NCI-H2171 treated with DMSO at 0.1 percent for 48 hours (cell line): ENCODE data around the gene VSTM2B.
"Not testable (repeated sequence)": the region's sequence is repeated elsewhere in the genome, so short reads cannot be mapped to it uniquely, and the experiment has no call there.

ENCODE experiments used
- DNase-seq: peaks from one replicate; lab custom pipeline; 2025; lab: John Stamatoyannopoulos, UW

The VSTM2B gene

GRCh38 chr19:29530540-29531457 is 5.0 kb downstream of the VSTM2B start:
- DNase-seq = no peak

GRCh38 chr19:29531458-29532025 is 5.7 kb downstream of the VSTM2B start:
- DNase-seq = no peak

GRCh38 chr19:29532097-29532496 is 6.3 kb downstream of the VSTM2B start:
- DNase-seq = no peak

GRCh38 chr19:29532956-29533355 is 7.2 kb downstream of the VSTM2B start:
- no peak for DNase-seq

GRCh38 chr19:29533578-29534544 is 8.1 kb downstream of the VSTM2B start:
- DNase-seq = no peak

- no peak for DNase-seq
Observed at GRCh38 chr19:29535214-29535831, 9.5 kb downstream of the VSTM2B start.

- no peak for DNase-seq
Observed at GRCh38 chr19:29535984-29536508, 10.3 kb downstream of the VSTM2B start.

GRCh38 chr19:29537181-29537580 is 11.4 kb downstream of the VSTM2B start:
- no peak for DNase-seq

GRCh38 chr19:29537601-29538000 is 11.8 kb downstream of the VSTM2B start:
- DNase-seq = no peak

- no peak for DNase-seq
Observed at GRCh38 chr19:29538146-29538545, 12.4 kb downstream of the VSTM2B start.

GRCh38 chr19:29538651-29539050 is 12.9 kb downstream of the VSTM2B start:
- no peak for DNase-seq

GRCh38 chr19:29539131-29539530 is 13.3 kb downstream of the VSTM2B start:
- DNase-seq = no peak

GRCh38 chr19:29539670-29540069 is 13.9 kb downstream of the VSTM2B start:
- DNase-seq = no peak

GRCh38 chr19:29540114-29540513 is 14.3 kb downstream of the VSTM2B start:
- DNase-seq = no peak

- DNase-seq = no peak
Observed at GRCh38 chr19:29541473-29542253, 15.9 kb downstream of the VSTM2B start.

GRCh38 chr19:29542327-29542726 is 16.5 kb downstream of the VSTM2B start:
- no peak for DNase-seq

GRCh38 chr19:29542776-29543175 is 17.0 kb downstream of the VSTM2B start:
- no peak for DNase-seq

- DNase-seq = no peak
Observed at GRCh38 chr19:29543381-29543780, 17.6 kb downstream of the VSTM2B start.

- no peak for DNase-seq
Observed at GRCh38 chr19:29544656-29545360, 19.0 kb downstream of the VSTM2B start.

GRCh38 chr19:29545447-29545846 is 19.7 kb downstream of the VSTM2B start:
- not testable (repeated sequence) for DNase-seq
